ENCODE measurements around the gene R3HDM2.

GRCh38 chr12:57458665-57459054 lies 27.8 kb upstream of the R3HDM2 start:
- TF ChIP-seq GATA2 (IDR thresholded peaks at IDR 0.05; ENCODE audit: low read depth, low read length) (no peak), GATA3 (IDR thresholded peaks at IDR 0.05; ENCODE audit: low read depth, low read length) (no peak)

All from SH-SY5Y (cell line).